GM21825 (cell line): ENCODE measurements around the gene PDGFRB.

Experiments
- ATAC-seq: cut with Tn5 transposase; IDR thresholded peaks from one replicate; pipeline ENCODE4 v1.9.1; 2021; ENCODE audit warnings: mild to moderate bottlenecking, moderate library complexity; ENCODE audit not compliant: unreplicated experiment

PDGFRB gene

GRCh38 chr5:150118561-150119229 lies 37.0 kb downstream of the PDGFRB start:
- no peak for ATAC-seq

GRCh38 chr5:150117945-150118560 lies 37.6 kb downstream of the PDGFRB start:
- ATAC-seq: no peak

- ATAC-seq: no peak
These were observed 38.8 kb downstream of the PDGFRB start for GRCh38 chr5:150116667-150117400.

GRCh38 chr5:150114773-150115408 lies 40.8 kb downstream of the PDGFRB start:
- no peak for ATAC-seq

- ATAC-seq: no peak
These were observed 41.5 kb downstream of the PDGFRB start for GRCh38 chr5:150114102-150114641.

- no peak for ATAC-seq
These were observed 42.4 kb downstream of the PDGFRB start for GRCh38 chr5:150113047-150113744.

- ATAC-seq: no peak
These were observed 43.2 kb downstream of the PDGFRB start for GRCh38 chr5:150112201-150113046.

GRCh38 chr5:150111122-150111521 lies 44.5 kb downstream of the PDGFRB start:
- ATAC-seq: no peak

GRCh38 chr5:150109921-150110320 lies 45.7 kb downstream of the PDGFRB start:
- no peak for ATAC-seq

- no peak for ATAC-seq
These were observed 46.7 kb downstream of the PDGFRB start for GRCh38 chr5:150108711-150109514.

GRCh38 chr5:150107909-150108447 lies 47.7 kb downstream of the PDGFRB start:
- no peak for ATAC-seq

GRCh38 chr5:150106674-150107426 lies 48.8 kb downstream of the PDGFRB start:
- ATAC-seq: no peak

GRCh38 chr5:150105928-150106615 lies 49.6 kb downstream of the PDGFRB start:
- no peak for ATAC-seq

GRCh38 chr5:150104550-150104870 lies 51.1 kb downstream of the PDGFRB start:
- no peak for ATAC-seq

- no peak for ATAC-seq
These were observed 51.7 kb downstream of the PDGFRB start for GRCh38 chr5:150103678-150104549.

GRCh38 chr5:150101023-150101422 lies 54.6 kb downstream of the PDGFRB start:
- no peak for ATAC-seq

- no peak for ATAC-seq
These were observed 58.5 kb downstream of the PDGFRB start for GRCh38 chr5:150097152-150097551.
